PC-3 (cell line): Measurements from ENCODE around the gene TMEM255B.

Experiments
- EZH2 ChIP-seq: fragments of 300-600 bp; sonication (generic); IDR thresholded peaks from one replicate; pipeline ENCODE4 v1.6.1; 2017; ENCODE audit warnings: antibody characterized with exemption, mild to moderate bottlenecking, low read length; ENCODE audit not compliant: unreplicated experiment
- EZH2phosphoT487 ChIP-seq: fragments of 300-600 bp; sonication (generic); IDR thresholded peaks from 2 replicates; pipeline ENCODE4 v1.6.1; 2018; ENCODE audit warnings: mild to moderate bottlenecking, antibody characterized with exemption, low read length, borderline replicate concordance

- TF ChIP-seq EZH2phosphoT487 = no peak
- TF ChIP-seq EZH2 = no peak
Observed at GRCh38 chr13:113788413-113789135, 29.5 kb downstream of the TMEM255B start.
